ENCODE results near the gene EFCC1.

EFCC1 gene

DNA sequence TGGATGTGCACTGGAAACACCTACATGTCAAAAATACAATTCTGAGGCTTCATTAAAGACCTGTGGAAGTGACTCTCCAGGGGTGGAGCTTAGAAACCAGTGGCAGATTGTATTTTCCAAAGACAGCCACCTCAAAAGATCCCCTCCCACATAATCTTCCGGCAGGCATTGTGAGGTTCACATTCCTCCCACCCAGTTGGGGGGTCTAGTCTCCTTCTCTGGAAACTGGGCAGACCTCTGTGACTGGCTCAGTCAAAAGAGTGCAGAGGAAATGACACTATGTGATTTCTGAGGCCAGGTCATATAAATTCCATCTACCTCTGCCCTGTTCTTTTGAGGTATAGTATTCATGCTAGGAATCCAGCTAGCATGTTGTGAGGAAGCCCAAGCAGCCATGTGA lies 5.4 kb upstream of the EFCC1 start:
- no peak for DNase-seq

DNA sequence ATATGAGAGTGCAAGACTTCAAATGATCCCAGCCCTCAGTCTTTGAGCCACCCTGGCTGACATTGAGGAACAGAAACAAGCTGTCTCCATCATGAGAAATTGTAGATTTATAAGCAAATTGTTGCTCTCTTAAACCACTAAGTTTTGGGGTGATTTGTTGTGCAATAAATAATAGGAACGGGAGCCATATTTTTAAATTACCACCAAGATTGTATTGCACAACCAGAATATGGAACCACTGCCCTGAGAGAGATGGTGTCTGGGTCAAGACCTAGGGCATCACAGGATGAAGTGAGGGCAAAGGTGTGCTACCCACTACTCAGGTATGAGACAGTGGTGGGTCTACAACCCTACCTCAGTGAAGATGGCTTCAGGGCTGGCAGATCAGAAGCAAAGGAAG lies 4.9 kb upstream of the EFCC1 start:
- no peak for DNase-seq

DNA sequence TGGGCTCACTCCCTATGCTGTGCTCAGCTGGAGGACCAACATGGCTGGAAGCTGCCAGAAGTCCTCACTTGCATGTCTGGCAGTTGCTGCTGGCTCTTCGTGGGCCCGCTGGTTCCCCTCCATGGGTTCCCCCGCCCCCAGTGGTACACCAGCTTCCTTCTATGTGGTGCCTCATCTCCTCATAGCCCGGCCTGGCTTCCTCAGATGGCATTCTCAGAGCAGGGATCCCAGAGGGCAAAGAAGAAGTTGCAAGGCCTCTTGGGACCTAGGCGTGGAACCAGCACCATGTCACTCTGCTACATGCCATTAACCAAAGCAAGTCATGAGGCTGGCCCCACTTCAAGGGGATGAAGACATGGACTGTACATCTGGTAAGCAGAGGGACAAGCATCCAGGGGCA lies 4.4 kb upstream of the EFCC1 start:
- no peak for DNase-seq

DNA sequence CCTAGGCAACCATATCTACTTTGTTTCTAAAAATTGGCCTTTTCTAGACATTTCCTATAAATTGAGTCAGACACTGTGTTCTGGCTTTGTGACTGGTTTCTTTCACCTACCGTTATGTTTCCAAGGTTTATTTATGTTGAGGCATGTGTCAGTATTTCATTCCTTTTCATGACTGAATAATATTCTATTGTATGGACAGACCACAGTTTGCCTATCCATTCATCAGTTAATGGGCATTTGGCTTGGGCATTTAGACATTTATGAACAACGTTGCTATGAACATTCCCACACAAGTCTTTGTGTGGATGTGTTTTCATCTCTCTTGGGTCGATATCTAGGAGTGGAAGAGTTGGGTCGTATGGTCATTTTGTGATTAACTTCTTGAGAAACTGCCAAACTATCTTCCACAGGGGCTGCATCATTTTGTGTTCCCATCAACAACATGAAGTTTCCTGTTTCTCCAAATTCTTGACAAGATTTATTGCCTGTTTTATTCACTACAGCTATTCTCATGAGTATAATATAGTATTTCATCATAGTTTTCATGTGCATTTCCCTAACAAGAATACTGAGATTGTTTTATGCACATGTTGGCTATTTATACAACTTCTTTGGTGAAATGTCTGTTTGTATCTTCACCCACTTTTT lies 3.5 kb upstream of the EFCC1 start:
- DNase-seq: no peak

DNA sequence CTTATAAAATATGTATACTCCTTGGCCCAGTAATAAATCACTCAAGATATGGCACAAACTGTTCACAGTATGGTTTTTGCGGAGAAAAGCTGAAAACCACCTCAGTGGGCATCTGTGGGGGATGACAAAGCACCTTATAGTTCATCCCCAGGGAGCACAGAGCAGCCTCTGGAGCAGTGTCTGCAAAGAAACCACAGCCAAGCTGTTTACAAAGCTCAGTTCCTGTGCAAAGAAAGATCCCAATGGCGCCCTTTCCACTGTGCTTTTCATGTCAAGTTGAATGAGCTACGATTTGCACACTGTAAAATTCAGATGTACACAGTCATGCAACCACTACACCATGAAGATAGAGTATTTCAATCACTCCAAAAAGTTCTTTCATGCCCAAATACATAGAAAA lies 2.5 kb upstream of the EFCC1 start:
- no peak for DNase-seq

DNA sequence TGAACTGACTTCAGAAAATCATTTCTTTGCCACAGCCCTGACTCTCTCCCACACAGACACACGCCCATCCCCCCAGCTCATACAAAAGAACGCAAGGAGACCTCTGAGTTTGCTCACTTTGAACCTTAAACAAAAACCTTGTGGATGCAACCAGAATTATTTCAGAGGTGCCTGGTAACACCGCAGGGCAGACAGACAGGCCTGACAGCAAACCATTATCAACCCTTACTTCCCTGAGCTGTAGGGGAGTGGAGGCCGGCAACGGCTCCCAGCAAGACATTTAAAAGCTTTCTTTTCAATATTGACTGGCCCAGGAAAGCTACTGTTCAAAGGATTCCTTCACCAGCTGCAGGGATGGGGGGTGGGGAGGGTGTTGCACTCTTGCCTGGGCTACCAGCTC lies 2.0 kb upstream of the EFCC1 start:
- DNase-seq: no peak

DNA sequence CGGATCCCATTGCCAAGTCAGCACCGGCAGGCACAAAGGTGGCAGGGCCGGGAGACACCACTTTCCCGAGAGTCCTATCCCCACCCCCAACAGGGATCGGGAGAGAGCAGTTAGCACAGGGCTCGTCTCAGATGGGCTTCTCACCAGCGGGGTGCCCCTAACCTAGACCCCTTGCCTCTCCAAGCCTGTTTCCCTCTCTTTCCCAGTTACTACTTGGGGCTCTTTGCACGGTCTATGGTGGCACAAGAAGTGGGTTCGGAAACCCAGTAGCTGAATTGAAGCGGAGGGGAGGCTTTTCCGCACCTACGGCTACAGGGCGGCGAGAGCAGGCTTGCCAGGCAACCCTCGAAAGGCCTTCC lies 383 bp upstream of the EFCC1 start:
- no peak for DNase-seq

DNA sequence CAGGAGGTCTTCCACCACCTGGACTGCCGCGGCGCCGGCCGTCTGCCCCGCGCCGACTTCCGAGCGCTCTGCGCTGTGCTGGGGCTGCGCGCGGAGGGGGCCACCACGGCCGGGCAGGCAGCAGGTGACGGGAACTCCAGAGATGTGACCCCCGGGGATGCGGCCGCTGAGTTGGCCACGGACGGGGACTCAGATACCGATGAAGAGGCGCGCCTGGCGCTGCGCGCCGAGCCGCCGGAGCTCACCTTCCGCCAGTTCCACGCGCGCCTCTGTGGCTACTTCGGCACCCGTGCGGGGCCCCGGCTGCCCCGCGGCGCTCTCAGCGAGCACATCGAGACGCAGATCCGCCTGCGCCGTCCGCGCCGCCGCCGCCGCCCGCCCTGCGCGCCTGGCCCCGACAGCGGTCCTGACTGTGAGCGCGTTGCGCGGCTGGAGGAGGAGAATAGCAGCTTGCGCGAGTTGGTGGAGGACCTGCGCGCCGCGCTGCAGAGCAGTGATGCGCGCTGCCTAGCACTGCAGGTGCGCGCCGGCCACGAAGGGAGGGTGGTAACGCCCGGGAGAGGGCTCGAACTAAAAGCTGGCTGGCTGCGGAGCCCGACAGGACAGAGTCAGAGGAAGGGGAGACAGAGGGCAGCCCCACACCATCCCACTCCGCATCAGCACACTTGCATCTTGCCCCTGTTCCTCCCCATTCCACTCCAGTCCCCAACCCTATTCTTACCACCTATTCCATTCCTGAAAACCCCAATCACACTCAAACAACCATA lies 885 bp downstream of the EFCC1 start:
- DNase-seq: peak; percentile 38

DNA sequence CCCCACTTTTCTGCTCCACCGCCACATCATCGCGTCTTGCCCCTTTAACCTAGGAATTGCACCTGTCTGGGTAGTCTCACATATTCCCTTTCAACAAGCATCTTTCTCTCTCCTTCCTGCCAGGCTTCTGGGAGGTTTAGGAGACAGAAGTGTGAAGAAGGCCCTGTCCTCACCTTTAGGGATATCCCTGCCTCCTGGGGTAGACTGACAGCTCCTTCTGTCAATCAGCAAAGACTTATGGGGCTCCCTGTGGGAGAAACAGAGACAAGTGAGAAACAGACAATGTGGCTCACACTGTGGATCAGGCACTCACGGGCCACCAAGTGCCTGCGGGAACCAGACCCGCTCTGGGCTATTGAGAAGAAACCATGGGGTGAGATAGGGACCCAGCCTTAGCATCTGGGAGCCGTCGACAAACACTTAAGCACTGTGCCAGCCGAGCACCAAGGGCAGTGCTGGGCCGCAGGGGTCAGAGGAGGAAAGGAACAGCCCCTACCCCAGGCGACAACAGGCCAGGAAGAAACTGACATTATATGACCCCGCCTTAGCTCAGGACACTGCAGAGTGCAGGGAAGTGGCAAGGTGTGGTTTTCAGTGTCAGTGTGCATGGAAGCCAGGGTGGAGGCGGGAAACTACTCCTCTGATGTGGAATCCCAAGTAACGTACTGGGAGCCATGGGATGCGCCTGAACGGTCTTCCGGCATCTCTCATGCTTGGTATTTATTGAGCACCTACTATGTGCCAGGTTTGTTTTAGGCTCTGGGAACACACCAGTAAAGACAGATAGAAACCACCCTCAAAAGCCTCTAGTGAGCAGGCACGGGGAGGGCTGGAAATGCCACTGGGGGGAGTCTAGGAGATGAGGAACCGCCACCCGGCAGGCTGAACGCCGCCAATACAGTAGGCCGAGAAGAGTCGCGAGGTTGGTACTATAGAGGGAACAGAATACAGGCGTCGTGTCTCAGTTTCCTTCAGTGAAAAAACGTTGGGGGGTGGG lies 1.8 kb downstream of the EFCC1 start:
- DNase-seq: no peak

DNA sequence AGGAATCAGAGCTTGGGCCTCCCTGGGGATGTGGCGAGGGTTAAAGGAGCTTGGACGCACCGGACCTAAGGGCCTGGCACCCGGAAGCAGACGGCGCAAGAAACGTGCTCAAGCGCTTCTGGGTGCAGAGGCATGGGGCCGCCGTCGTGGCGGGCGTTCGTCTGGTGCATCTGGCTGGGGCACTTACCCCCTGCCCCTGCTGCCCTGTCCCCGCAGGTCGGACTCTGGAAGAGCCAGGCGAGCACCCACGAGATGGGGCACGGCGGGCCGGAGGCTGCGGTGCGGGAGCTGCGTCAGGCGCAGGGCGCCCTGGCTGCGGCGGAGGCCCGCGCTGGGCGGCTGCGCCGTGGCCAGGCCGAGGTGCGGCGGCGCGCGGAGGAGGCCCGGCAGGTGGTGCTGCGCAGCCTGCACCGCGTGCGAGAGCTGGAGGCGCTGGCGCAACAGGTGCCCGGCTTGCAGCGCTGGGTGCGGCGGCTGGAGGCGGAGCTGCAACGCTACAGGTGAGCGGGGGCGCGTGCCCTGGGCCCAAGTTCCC lies 2.5 kb downstream of the EFCC1 start:
- DNase-seq: peak; percentile 81

DNA sequence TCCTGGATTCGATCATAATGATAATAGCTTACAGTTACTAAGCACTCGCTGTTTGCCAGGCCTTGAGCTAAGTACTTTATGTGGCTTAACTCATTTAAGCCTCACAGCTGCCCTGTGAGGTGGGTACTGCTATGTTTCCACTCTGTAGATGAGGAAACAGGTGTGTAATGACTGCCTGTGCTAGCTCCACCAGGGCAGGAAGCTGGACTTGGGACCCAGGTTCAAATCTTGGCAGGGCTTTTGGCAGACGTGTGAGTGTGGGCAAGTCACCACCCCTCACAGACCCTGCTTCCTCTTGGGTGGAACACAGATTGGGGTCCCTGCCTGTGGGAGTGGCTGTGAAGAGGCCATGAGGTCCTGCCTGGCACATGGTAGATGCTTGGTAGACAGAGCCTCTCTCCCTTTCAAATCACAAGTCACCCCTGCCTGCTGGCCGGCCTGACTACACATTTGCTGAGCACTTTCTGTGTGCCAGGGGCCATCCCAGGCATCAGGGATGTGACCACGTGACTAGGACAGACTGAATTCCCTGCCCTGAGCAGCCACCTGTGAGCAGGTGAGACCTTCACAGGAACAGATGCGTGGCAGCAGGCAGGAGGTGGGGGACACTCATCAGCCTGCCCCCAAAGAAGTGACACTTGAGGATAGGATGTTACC lies 3.7 kb downstream of the EFCC1 start:
- no peak for DNase-seq

DNA sequence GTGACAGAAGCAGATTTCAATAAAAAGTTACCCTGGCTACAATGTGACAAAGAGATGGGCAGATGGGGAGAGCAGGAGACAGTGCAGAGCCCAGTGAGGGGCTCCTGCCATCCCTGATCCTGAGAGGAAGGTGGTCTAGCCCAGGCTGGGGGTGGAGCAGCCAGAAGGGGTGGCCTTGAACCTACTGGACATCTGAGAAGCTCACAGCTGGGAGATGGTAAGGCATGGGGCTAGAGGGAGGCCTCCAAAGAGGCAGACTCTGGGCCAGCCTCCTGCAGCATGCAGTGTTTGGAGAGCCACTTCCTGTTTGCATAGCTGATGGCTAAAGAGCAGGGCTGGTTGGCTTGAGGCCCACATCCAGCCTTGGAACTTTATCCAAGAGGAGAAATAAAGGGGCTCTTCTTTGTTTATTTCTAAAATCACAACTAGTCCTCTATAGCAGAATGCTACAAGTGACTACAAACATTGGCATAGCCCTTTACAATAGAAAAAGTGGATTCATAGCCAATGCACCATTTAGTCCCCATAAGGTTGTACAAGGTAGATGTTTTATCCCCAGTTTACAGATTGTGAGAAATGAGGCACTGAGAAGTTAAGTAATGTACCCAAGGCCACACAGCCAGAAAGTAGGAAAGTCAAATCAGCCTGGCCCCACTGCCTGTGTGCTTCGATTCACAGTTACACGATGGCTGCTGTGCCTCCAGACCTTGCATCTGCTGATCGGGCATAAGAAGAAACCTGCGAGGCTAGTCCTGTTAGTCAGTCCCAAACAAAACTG lies 4.6 kb downstream of the EFCC1 start:
- DNase-seq: no peak

DNA sequence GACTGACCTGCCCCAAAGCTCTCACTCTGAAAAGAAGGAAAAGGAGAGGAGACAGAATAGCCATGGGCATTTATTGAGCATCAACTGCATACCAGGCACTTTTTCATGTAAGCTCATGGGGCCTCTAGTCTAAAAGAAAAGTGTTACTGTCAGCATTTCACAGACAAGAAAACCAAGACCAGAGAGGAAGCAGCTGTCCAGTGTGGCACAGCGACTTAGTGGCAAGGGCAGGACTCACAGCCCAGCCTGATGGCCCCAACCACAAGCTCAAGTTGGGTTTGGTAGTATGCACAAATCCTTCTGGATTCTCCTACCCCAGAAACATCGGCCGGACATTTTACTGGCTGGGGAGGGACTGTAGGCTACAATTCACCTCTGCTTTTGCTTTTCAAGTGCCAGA lies 5.8 kb downstream of the EFCC1 start:
- DNase-seq: no peak

DNA sequence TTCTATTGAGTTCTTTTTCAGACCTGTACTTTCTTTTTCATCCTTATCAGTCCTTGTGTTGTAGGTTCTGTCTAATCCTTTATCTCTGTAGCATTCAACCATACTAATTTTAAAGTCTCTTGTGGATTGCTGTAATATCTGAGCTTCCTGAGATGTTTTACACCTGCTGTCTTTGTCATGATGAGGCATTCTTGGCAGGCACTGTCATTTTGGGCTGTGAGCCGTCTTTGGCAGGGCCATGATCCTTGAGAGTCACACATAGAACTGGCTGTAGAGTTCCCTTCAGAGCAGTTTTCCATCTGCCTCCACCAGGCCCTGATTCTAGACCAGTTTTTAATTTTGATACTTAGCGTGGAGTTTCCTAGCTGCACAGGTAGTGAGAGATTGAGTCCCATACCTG lies 6.7 kb downstream of the EFCC1 start:
- DNase-seq: no peak

DNA sequence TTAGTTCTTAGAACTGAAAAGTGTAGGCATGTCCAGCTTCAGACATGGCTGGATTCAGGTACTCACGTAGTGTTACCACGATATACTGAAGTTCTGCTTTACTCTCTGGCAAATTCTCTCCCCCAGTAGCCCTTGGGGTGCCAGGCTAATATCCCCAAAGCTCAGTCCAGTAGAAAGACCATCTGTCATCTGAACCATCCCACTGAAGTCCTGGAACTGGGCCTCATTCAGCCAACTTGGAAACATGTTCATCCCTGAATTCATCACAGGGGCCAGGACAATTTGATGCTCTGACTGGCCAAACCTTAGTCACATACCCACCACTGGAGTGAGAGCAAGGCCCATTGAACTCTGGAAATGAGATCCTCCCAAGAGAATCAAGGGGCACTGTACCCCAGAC lies 8.2 kb downstream of the EFCC1 start:
- no peak for DNase-seq

DNA sequence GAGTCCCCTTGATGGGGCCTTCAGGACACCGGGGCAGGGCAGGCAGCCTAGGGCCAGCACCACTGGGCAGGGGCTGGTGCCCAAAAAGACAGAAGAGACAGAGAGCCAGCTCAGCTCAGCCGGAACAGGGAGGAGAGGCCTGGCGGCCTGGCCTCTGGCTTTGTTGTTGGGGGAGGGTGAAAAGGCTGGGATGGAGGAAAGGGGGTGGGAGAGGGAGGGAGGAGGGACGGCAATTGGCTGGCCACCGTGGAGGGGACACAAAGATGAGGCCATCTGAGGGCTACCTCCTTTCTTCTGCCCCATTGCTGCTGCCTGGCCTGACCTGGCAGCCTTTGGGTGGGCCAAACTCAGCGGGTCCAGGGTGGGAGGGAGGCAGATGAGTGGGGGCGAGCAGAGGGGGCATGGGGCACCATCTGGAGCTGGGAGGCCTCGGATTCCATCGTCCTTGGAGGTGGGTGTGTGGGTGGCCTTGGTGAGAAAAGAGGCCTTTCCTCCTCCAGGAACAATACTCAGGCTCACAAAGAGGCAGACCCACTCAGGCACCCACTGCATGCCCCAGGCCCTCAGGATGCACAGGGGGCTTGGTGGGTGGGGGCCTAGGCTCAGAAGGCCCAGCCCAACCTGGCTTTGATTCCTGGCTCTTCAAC lies 9.3 kb downstream of the EFCC1 start:
- no peak for DNase-seq

DNA sequence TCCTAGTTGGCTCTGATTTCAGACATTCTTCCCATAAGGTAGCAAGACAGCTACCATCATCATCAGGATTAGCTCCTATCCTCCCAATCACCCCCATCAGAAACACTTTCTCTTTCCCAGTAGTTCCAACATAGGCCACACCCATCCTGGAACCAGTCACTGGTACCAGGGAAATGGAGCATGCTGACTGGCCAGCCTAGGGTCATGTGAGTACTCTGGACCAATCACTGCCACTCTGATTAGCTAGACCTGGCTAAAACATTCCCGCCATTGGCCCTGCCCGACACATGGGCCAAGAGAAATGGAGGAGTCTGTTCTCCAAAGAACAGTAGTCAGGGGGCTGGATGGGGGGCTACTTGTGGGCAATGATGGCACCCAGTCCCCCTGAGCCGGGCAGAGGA lies 12.4 kb downstream of the EFCC1 start:
- DNase-seq: no peak

DNA sequence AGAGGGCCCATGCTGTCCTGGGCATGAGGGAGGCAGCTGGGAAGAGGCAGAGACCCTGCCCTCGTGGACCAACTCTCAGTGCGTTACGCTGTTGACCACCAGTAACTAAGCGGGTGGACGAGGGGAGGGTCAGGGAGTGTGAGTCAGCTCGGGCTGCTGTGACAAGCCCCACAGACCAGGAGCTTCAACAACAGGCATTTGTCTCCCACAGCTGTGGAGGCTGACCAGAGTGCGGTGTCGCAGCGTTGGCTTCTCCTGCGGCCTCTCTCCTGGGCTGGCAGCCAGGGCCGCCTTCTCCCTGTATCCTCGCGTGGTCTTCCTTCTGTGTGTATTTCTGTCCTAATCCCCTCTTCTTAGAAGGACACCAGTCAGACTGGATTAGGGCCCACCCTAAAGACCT lies 13.0 kb downstream of the EFCC1 start:
- no peak for DNase-seq

DNA sequence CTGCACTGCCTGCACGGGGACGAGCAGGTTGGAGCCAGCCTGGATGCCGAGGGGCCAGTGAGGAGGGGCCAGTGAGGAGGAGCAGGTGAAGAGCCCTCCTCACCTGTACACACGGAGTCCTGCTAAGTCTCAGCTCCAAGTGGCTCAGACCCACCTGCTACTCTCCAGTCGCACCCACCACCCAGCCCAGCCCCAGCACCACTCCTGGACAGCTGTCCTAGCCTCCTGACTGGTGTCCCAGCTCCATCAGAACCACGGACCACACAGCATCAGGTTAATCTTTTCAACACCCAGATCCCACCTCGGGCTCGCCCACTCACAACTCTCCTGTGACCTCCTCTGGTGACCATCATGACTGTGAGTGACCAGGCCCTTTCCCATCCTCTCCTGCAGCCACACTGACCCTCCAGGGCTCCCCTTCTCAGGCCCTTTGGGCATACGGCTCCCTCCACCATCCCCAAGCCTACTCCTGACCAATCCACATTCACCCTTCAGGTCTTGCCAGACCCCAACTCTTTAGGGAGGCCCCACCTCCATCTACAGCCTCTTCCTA lies 13.8 kb downstream of the EFCC1 start:
- no peak for DNase-seq

DNA sequence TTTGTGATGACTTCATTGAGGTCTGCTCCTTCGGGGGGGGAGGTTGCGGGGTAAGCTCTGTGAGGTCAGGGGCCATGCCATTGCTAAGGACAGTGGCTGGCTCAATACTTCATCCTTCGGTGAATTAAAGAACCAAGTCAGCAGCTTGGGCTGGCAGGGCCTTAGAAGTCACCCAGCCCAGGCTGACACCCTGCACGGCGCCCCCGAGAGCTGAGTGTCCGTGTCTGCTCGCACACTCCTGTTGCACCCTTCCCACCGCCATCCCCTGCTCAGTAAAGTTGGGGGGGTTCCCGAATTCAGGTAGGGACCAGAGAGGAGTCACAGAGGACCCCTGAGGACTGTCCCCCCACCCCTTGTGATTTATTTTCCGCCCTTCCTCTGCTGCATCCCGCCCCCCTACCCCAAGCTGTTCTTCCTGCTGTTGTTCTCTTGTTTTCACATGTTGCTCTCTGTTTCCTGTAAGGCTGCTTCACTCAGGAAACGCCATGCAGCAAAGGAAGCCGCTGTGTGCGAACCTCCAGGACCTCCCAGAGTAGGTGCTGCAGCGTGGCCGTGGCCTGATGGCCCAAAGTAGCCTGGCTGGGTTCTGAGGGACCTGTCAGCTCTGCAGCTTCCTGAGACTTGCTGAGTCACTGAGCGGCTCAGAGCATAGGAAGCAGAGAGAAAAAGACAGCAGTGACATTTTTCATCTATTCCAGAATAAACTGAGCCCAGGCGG lies 14.4 kb downstream of the EFCC1 start:
- no peak for DNase-seq

DNA sequence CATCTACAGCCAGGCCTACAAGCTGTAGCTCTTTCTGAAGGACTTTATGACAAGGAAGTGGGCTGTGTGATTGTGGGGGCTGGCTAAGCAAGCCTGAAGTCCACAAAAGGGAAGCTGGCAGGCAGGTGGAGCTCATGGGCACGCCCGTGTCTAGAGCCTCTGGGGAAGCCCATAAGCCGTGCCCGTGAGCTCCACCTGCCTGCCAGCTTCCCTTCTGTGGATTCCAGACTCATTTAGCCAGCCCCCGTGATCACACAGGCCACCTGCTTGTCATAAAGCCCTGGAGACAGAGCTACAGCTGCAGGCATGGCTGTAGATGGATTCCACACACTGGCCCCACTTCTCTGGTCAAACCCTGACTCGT lies 15.2 kb downstream of the EFCC1 start:
- DNase-seq: peak; percentile 91
